Psoas muscle (tissue), 8 donors: Measurements from ENCODE around the gene OSGEP. TPM values are rescaled to one million over a fixed set of nuclear protein-coding genes. Genes with fewer than 3 reads are reported as not detected.

Source experiments
- ATAC-seq, 4 donors: fragments of 200-7000 bp; cut with Tn5 transposase; one replicate each; pipeline ENCODE4 v1.9.1; 2020; ENCODE audit warnings: moderate library complexity in 3 of 4, mild to moderate bottlenecking in 2 of 4
- DNase-seq, 2 donors: peaks; one replicate each; pipeline ENCODE4 v3.0.0-alpha.2; 2020
- H3K27ac ChIP-seq: fragments of 200-600 bp; one replicate; pipeline ENCODE4 v1.8.0; 2022
- H3K27me3 ChIP-seq, 3 donors: fragments of 200-600 bp in 1 of 3; one replicate each; pipeline versions ENCODE4 v1.6.1 to v1.8.0; 2013 to 2022; ENCODE audit warnings: low read length in 2 of 3, mild to moderate bottlenecking in 2 of 3, moderate library complexity in 1 of 3; ENCODE audit not compliant: insufficient read depth in 3 of 3
- H3K36me3 ChIP-seq, 2 donors: fragments of 200-600 bp in 1 of 2; one replicate each; pipeline versions ENCODE4 v1.6.1 to v1.8.0; 2013 to 2022; ENCODE audit warnings: low read depth in 1 of 2, mild to moderate bottlenecking in 1 of 2, moderate library complexity in 1 of 2; ENCODE audit not compliant: insufficient read depth in 1 of 2
- H3K4me1 ChIP-seq: fragments of 200-600 bp; one replicate; pipeline ENCODE4 v1.8.0; 2022
- H3K4me3 ChIP-seq: fragments of 200-600 bp; one replicate; pipeline ENCODE4 v1.8.0; 2022; ENCODE audit warnings: mild to moderate bottlenecking
- H3K9me3 ChIP-seq: fragments of 200-600 bp; one replicate; pipeline ENCODE4 v1.8.0; 2022
- WGBS, 3 donors: extraction: QIAGEN DNeasy Blood & Tissue Kit; methylation state at CpG; one replicate each; pipeline versions ENCODE4 v1.1.6 to v1.1.7; 2013; 5-methylcytosine and 5-hydroxymethylcytosine counted together
- intact Hi-C, 2 donors: fragments of 100-400 bp; cut with DNase I; formaldehyde crosslinking; loops; one replicate each; pipeline versions ENCODE4 v1.11.0 to v1.14.2; 2022
- polyA plus RNA-seq, 3 donors: library from polyadenylated mRNA; stranded (reverse); fragments of 200-250 nt; gene quantifications; one replicate each; pipeline ENCODE4 v1.2.3, GENCODE V29; 2013
- total RNA-seq, 4 donors: library from RNA; stranded (reverse); fragmentation: NEBNext Ultra II Directional in 2 of 4; extraction: Animal tissue kit (Norgen Biotek cat#: 25700) in 2 of 4; gene quantifications; one replicate each; pipeline versions ENCODE4 v1.2.1 to v1.2.4, GENCODE V29; 2021 to 2023
- TF ChIP-seq, protein P1 (sequence below): fragments of 200-600 bp; IDR thresholded peaks from one replicate; pipeline ENCODE4 v1.8.0; 2022; ENCODE audit warnings: antibody characterized with exemption
- donor health status: healthy with polysubstance abuse.
- donor health status: DM: no; HTN: no; CAD: no; lungs with moderate emphysema.
- donor health status: Bipolar disorder and iron deficiency.
- donor health status: healthy.
- donor health status: DM: yes; HTN: yes; CAD: no.
- donor health status: DM: no; HTN: no; CAD: no.
- donor health status: DM: no; HTN: no; CAD: no.
- donor health status: DM: yes; HTN: yes; CAD: no.

The OSGEP gene
- total and polyA plus RNA-seq, 7 donors, result 16.6 to 24.4 (median 18.2) TPM

DNA sequence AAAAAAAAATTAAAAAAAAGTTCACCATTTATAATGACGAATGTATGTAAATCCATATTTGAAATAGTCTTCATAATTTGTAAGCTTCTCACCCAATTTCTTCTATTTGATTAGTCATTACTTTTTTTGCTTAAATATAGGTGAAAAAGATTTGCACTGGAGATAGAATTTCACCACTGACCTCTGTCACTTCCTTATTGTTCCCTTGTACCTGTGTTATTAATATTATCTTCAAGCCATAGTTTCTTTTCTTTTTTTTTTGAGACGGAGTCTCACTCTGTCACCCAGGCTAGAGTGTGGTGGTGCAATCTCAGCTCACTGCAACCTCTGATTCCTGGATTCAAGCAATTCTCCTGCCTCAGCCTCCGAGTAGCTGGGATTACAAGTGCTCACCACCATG is 57.1 kb downstream of the OSGEP start:
- WGBS, 3 donors, result 92 to 93% (median 93%) methylated on average over 3 of the region's 3 CpGs
- Histone ChIP-seq H3K4me3 (no peak overlapping the region), H3K9me3 (no peaks in the 10 kb centered on the region), H3K27me3 (no peaks in the 10 kb centered on the region), H3K4me1 (no peaks in the 10 kb centered on the region), H3K36me3 (peaks cover 4 to 100% of the 10 kb centered on the region in 2 donors), H3K27ac (no peak overlapping the region)
- intact Hi-C loops, result loop anchor here in 1 of 2 donors (5.0 kb wide), 1 partner anchor 40 kb away; no protein-coding TSS in a partner anchor
- TF ChIP-seq, protein P1, sequence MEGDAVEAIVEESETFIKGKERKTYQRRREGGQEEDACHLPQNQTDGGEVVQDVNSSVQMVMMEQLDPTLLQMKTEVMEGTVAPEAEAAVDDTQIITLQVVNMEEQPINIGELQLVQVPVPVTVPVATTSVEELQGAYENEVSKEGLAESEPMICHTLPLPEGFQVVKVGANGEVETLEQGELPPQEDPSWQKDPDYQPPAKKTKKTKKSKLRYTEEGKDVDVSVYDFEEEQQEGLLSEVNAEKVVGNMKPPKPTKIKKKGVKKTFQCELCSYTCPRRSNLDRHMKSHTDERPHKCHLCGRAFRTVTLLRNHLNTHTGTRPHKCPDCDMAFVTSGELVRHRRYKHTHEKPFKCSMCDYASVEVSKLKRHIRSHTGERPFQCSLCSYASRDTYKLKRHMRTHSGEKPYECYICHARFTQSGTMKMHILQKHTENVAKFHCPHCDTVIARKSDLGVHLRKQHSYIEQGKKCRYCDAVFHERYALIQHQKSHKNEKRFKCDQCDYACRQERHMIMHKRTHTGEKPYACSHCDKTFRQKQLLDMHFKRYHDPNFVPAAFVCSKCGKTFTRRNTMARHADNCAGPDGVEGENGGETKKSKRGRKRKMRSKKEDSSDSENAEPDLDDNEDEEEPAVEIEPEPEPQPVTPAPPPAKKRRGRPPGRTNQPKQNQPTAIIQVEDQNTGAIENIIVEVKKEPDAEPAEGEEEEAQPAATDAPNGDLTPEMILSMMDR, result no peak
- ATAC-seq, result no peak
- DNase-seq, result no peak

Other genes starting within 250 kb of the OSGEP start
- gene OR11H6, start 231.1 kb downstream of the OSGEP start, total RNA-seq, result not detected
- gene OR11H6, start 231.1 kb downstream of the OSGEP start, polyA plus RNA-seq, result not detected
- gene OR11H7, start 225.8 kb downstream of the OSGEP start, total RNA-seq, result not detected
- gene OR11H7, start 225.8 kb downstream of the OSGEP start, polyA plus RNA-seq, result not detected
- gene OR11H4, start 215.5 kb downstream of the OSGEP start, total RNA-seq, result not detected
- not detected for gene OR11H4, start 215.5 kb downstream of the OSGEP start, polyA plus RNA-seq
- gene TTC5, start 148.9 kb downstream of the OSGEP start, total RNA-seq, result 10 to 100 TPM in 1 of 4 donors, 1 to 10 TPM in 3; 4.2 to 10.4 (median 7.5) TPM
- 1 to 10 TPM; 3.2 to 7.6 (median 3.5) TPM for gene TTC5, start 148.9 kb downstream of the OSGEP start, polyA plus RNA-seq
- 10 to 100 TPM; 11.9 to 37.0 (median 28.1) TPM for gene CCNB1IP1, start 121.5 kb downstream of the OSGEP start, total RNA-seq
- 10 to 100 TPM; 35.9 to 67.4 (median 46.0) TPM for gene CCNB1IP1, start 121.5 kb downstream of the OSGEP start, polyA plus RNA-seq
- 10 to 100 TPM; 10.2 to 17.4 (median 14.7) TPM for gene PARP2, start 111.2 kb downstream of the OSGEP start, total RNA-seq
- gene PARP2, start 111.2 kb downstream of the OSGEP start, polyA plus RNA-seq, result 10 to 100 TPM; 14.5 to 30.1 (median 18.2) TPM
- gene TEP1, start 41.3 kb downstream of the OSGEP start, total RNA-seq, result 10 to 100 TPM; 14.7 to 44.8 (median 21.2) TPM
- 1 to 10 TPM; 4.2 to 6.8 (median 6.7) TPM for gene TEP1, start 41.3 kb downstream of the OSGEP start, polyA plus RNA-seq
- gene KLHL33, start 18.6 kb downstream of the OSGEP start, total RNA-seq, result 10 to 100 TPM in 2 of 4 donors, 1 to 10 TPM in 2; 2.3 to 19.5 (median 9.8) TPM
- gene KLHL33, start 18.6 kb downstream of the OSGEP start, polyA plus RNA-seq, result 1 to 10 TPM in 2 of 3 donors, under 1 TPM in 1; 0.30 to 2.8 (median 1.3) TPM
- 10 to 100 TPM; 61.1 to 98.4 (median 85.8) TPM for gene APEX1, start 414 bp upstream of the OSGEP start, total RNA-seq
- gene APEX1, start 414 bp upstream of the OSGEP start, polyA plus RNA-seq, result 100 to 1,000 TPM in 1 of 3 donors, 10 to 100 TPM in 2; 90.0 to 111 (median 99.3) TPM
- 10 to 100 TPM; 15.6 to 29.7 (median 20.7) TPM for gene PIP4P1, start 6.6 kb upstream of the OSGEP start, total RNA-seq
- gene PIP4P1, start 6.6 kb upstream of the OSGEP start, polyA plus RNA-seq, result 10 to 100 TPM; 23.0 to 56.5 (median 36.8) TPM
- gene PNP, start 14.6 kb upstream of the OSGEP start, total RNA-seq, result 10 to 100 TPM in 2 of 4 donors, 1 to 10 TPM in 2; 3.7 to 13.3 (median 7.3) TPM
- gene PNP, start 14.6 kb upstream of the OSGEP start, polyA plus RNA-seq, result 10 to 100 TPM in 1 of 3 donors, 1 to 10 TPM in 2; 4.1 to 42.5 (median 6.0) TPM
- under 1 TPM in 2 of 4 donors, not detected in 2; 0.47 to 0.48 TPM for gene RNASE10, start 50.7 kb upstream of the OSGEP start, total RNA-seq
- under 1 TPM in 1 of 3 donors, not detected in 2; 0.03 TPM for gene RNASE10, start 50.7 kb upstream of the OSGEP start, polyA plus RNA-seq
- gene RNASE9, start 106.2 kb upstream of the OSGEP start, total RNA-seq, result not detected
- not detected for gene RNASE9, start 106.2 kb upstream of the OSGEP start, polyA plus RNA-seq
- not detected for gene RNASE11, start 133.2 kb upstream of the OSGEP start, total RNA-seq
- gene RNASE11, start 133.2 kb upstream of the OSGEP start, polyA plus RNA-seq, result not detected
- not detected for gene RNASE12, start 136.6 kb upstream of the OSGEP start, total RNA-seq
- gene RNASE12, start 136.6 kb upstream of the OSGEP start, polyA plus RNA-seq, result not detected
- not detected for gene OR6S1, start 186.9 kb upstream of the OSGEP start, total RNA-seq
- not detected for gene OR6S1, start 186.9 kb upstream of the OSGEP start, polyA plus RNA-seq
- gene RNASE4, start 229.7 kb upstream of the OSGEP start, total RNA-seq, result 10 to 100 TPM in 1 of 4 donors, 1 to 10 TPM in 2, under 1 TPM in 1; 0.77 to 11.1 (median 4.2) TPM
- 10 to 100 TPM in 1 of 3 donors, 1 to 10 TPM in 2; 7.6 to 10.7 (median 8.6) TPM for gene RNASE4, start 229.7 kb upstream of the OSGEP start, polyA plus RNA-seq
- 1 to 10 TPM; 1.3 to 6.5 (median 1.8) TPM for gene ANG, start 234.0 kb upstream of the OSGEP start, total RNA-seq
- gene ANG, start 234.0 kb upstream of the OSGEP start, polyA plus RNA-seq, result 1 to 10 TPM; 3.5 to 4.8 (median 3.5) TPM